D721Med (cell line): ENCODE measurements around the gene PEAR1.

ENCODE experiments used
- DNase-seq: peaks from one replicate; pipeline ENCODE4 v3.0.0; 2011; ENCODE audit warnings: low spot score; ENCODE audit not compliant: insufficient read length
- FAIRE-seq: peaks from 2 replicates; lab custom pipeline; 2011; peaks lifted over from hg19 to GRCh38; lab: Jason Lieb, UNC
- CTCF ChIP-seq: IDR thresholded peaks from 2 replicates; pipeline ENCODE4 v1.5.1; 2012; ENCODE audit warnings: mild to moderate bottlenecking, control low read depth; ENCODE audit not compliant: insufficient read depth; ENCODE audit errors: missing control alignments

The PEAR1 gene

GRCh38 chr1:156846643-156847042 lies 46.9 kb upstream of the PEAR1 start:
- FAIRE-seq (no peak), DNase-seq (no peak)
- TF ChIP-seq CTCF = no peak

GRCh38 chr1:156847591-156848460 lies 45.7 kb upstream of the PEAR1 start:
- DNase-seq (no peak), FAIRE-seq (no peak)

GRCh38 chr1:156848461-156849150 lies 44.9 kb upstream of the PEAR1 start:
- TF ChIP-seq CTCF = no peak
- DNase-seq (no peak), FAIRE-seq (no peak)

More at GRCh38 chr1:156847591-156848460, 45.7 kb upstream of the PEAR1 start:
- TF ChIP-seq CTCF = no peak

- DNase-seq (no peak), FAIRE-seq (no peak)
- no peak for TF ChIP-seq CTCF
These were observed 44.4 kb upstream of the PEAR1 start for GRCh38 chr1:156849151-156849496.

- no peak for DNase-seq
- FAIRE-seq = no peak
- no peak for TF ChIP-seq CTCF
These were observed 41.6 kb upstream of the PEAR1 start for GRCh38 chr1:156851779-156852417.

- TF ChIP-seq CTCF = no peak
- FAIRE-seq (no peak), DNase-seq (no peak)
These were observed 41.1 kb upstream of the PEAR1 start for GRCh38 chr1:156852418-156852874.
